Transverse colon (tissue), 3 donors: ENCODE results near the gene PLEKHM2.

Experiments
- POLR2A ChIP-seq: fragments of 450-650 bp; IDR thresholded peaks from one replicate; pipeline ENCODE4 v1.6.1; 2016; ENCODE audit warnings: antibody characterized with exemption, mild to moderate bottlenecking, moderate library complexity
- TF ChIP-seq, protein P1 (sequence below), 5 experiments: fragments of 200-600 bp in 3 of 5; fragments of 450-650 bp in 2 of 5; sonication (generic) in 3 of 5; IDR thresholded peaks; 1 replicate in 2 of 5; 2 replicates in 3 of 5; pipeline ENCODE4 v1.5.1; 2016 to 2017; ENCODE audit warnings: antibody characterized with exemption in 5 of 5, inconsistent platforms in 3 of 5, mild to moderate bottlenecking in 2 of 5, moderate library complexity in 1 of 5

- no peak for TF ChIP-seq POLR2A
- TF ChIP-seq, protein P1, sequence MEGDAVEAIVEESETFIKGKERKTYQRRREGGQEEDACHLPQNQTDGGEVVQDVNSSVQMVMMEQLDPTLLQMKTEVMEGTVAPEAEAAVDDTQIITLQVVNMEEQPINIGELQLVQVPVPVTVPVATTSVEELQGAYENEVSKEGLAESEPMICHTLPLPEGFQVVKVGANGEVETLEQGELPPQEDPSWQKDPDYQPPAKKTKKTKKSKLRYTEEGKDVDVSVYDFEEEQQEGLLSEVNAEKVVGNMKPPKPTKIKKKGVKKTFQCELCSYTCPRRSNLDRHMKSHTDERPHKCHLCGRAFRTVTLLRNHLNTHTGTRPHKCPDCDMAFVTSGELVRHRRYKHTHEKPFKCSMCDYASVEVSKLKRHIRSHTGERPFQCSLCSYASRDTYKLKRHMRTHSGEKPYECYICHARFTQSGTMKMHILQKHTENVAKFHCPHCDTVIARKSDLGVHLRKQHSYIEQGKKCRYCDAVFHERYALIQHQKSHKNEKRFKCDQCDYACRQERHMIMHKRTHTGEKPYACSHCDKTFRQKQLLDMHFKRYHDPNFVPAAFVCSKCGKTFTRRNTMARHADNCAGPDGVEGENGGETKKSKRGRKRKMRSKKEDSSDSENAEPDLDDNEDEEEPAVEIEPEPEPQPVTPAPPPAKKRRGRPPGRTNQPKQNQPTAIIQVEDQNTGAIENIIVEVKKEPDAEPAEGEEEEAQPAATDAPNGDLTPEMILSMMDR (IDR thresholded peaks at IDR 0.05): no peak
Measured at GRCh38 chr1:15770313-15770962, 86.3 kb downstream of the PLEKHM2 start.
